K562 (cell line): ENCODE measurements around the gene APIP. TPM values are rescaled to one million over a fixed set of nuclear protein-coding genes. Genes with fewer than 3 reads are reported as not detected.
A peak's percentile ranks its signal among the peaks of the same experiment; 100 is the strongest.

Experiments used
- ATAC-seq: fragments of 200-7000 bp; cut with Tn5 transposase; 3 replicates; pipeline ENCODE4 v1.9.1; 2020; ENCODE audit warnings: moderate library complexity
- BruUV-seq: library from RNA; stranded (reverse); fragments of 400-500 nt; replicated peaks from 2 replicates; lab custom pipeline; 2021; lab: Mats Ljungman, UMichigan
- CTCF ChIA-PET: fragments of 300-600 bp; formaldehyde crosslinking; extraction: SDS; loops from one replicate; lab custom pipeline; 2021; ENCODE audit warnings: low intra/inter-chr PET ratio; lab: Yijun Ruan, JAX
- POLR2A ChIA-PET: fragments of 300-600, 350-650 bp; sonication (Branson Sonifier 250); formaldehyde crosslinking; extraction: SDS; loops from one replicate; lab custom pipeline; 2021; ENCODE audit warnings: antibody characterized with exemption, inconsistent platforms; lab: Yijun Ruan, JAX
- DNase-seq, 4 experiments: peaks; one replicate each; pipeline versions ENCODE4 v3.0.0 to v3.0.0-alpha.2; 2011 to 2018; ENCODE audit warnings: low spot score in 3 of 4, mixed read lengths in 3 of 4; ENCODE audit errors: extremely low read depth in 1 of 4
- FAIRE-seq: peaks from 2 replicates; lab custom pipeline; 2011; peaks lifted over from hg19 to GRCh38; lab: Jason Lieb, UNC
- H2AFZ ChIP-seq: 2 replicates; pipeline ENCODE4 v1.6.0; 2011; ENCODE audit warnings: low read depth, low read length, control low read depth, inconsistent platforms
- H3K27ac ChIP-seq: fragments of 200-600 bp; 3 replicates; pipeline ENCODE4 v1.8.0; 2011; ENCODE audit warnings: low read depth, mild to moderate bottlenecking, control low read depth, inconsistent platforms, low read length, moderate library complexity, mixed read lengths; ENCODE audit errors: extremely low read depth
- H3K27me3 ChIP-seq, 2 experiments: fragments of 300-600 bp in 1 of 2; 2 replicates in 1 of 2; 3 replicates in 1 of 2; pipeline versions ENCODE4 v1.6.0 to v1.8.0; 2011; ENCODE audit warnings: inconsistent platforms in 2 of 2, low read length in 2 of 2, mild to moderate bottlenecking in 1 of 2, mixed read lengths in 1 of 2, moderate library complexity in 1 of 2; ENCODE audit not compliant: control insufficient read depth in 2 of 2, insufficient read depth in 2 of 2
- H3K36me3 ChIP-seq: fragments of 300-600 bp; 3 replicates; pipeline ENCODE4 v1.8.0; 2011; ENCODE audit warnings: mild to moderate bottlenecking, low read length, inconsistent platforms; ENCODE audit not compliant: control insufficient read depth, insufficient read depth
- H3K4me1 ChIP-seq, 2 experiments: fragments of 200-600 bp in 1 of 2; replicated peaks in 1 of 2; 2 replicates in 1 of 2; 3 replicates in 1 of 2; pipeline versions ENCODE4 v1.5.1 to v1.8.0; 2011; ENCODE audit warnings: inconsistent platforms in 2 of 2, low read length in 2 of 2, mild to moderate bottlenecking in 1 of 2, mixed read lengths in 1 of 2, moderate library complexity in 1 of 2; ENCODE audit not compliant: control insufficient read depth in 2 of 2, insufficient read depth in 2 of 2
- H3K4me2 ChIP-seq: 2 replicates; pipeline ENCODE4 v1.6.1; 2011; ENCODE audit warnings: low read length, control low read depth, inconsistent platforms, mixed read lengths; ENCODE audit not compliant: insufficient read depth
- H3K4me3 ChIP-seq: fragments of 200-600 bp; sonication (generic), shearing (Covaris generic); 2 replicates; pipeline ENCODE4 v1.5.1; 2016; ENCODE audit warnings: control low read depth, inconsistent platforms
- H3K79me2 ChIP-seq: fragments of 200-600 bp; 3 replicates; pipeline ENCODE4 v1.8.0; 2011; ENCODE audit warnings: low read length, inconsistent platforms; ENCODE audit not compliant: control insufficient read depth, insufficient read depth
- H3K9ac ChIP-seq, 2 experiments: 2 replicates each; pipeline versions ENCODE4 v1.6.0 to v1.6.1; 2011; ENCODE audit warnings: low read depth in 2 of 2, low read length in 2 of 2, control low read depth in 1 of 2, inconsistent platforms in 1 of 2, mild to moderate bottlenecking in 1 of 2, mixed read lengths in 1 of 2; ENCODE audit not compliant: insufficient read depth in 1 of 2
- H3K9me1 ChIP-seq: one replicate; pipeline ENCODE4 v1.6.0; 2011; ENCODE audit warnings: inconsistent platforms, mild to moderate bottlenecking, low read length, moderate library complexity; ENCODE audit not compliant: control insufficient read depth, insufficient read depth
- H3K9me3 ChIP-seq: replicated peaks from 2 replicates; pipeline ENCODE4 v1.5.1; 2011; ENCODE audit warnings: low read depth, low read length, inconsistent platforms; ENCODE audit not compliant: control insufficient read depth, insufficient read depth
- H4K20me1 ChIP-seq: replicated peaks from 2 replicates; pipeline ENCODE4 v1.6.1; 2011; ENCODE audit warnings: low read length, inconsistent platforms, mixed read lengths; ENCODE audit not compliant: control insufficient read depth, insufficient read depth
- XRCC4 ChIP-seq: IDR thresholded peaks from one replicate; pipeline ENCODE4 v1.6.1; 2011; ENCODE audit not compliant: insufficient read depth, insufficient read length; ENCODE audit errors: extremely low read depth
- ZNF217 ChIP-seq: sonication (generic); formaldehyde crosslinking; IDR thresholded peaks from 2 replicates; pipeline ENCODE4 v1.8.0; 2022; ENCODE audit warnings: mild to moderate bottlenecking, missing genetic modification reagents
- WGBS: fragments of 100-300 bp; shearing (Covaris generic); methylation state at CpG from one replicate; pipeline ENCODE4 v1.1.6; 2016; ENCODE audit warnings: low coverage, mixed read lengths; ENCODE audit not compliant: insufficient coverage; ENCODE audit errors: missing lambda C conversion rate; 5-methylcytosine and 5-hydroxymethylcytosine counted together
- in situ Hi-C: fragments of 300-500 bp; cut with MboI; formaldehyde crosslinking; loops from 4 replicates; pipeline ENCODE4 v1.15.0; 2018; ENCODE audit warnings: inconsistent platforms, mixed read lengths
- intact Hi-C: fragments of 100-400 bp; cut with micrococcal nuclease; formaldehyde crosslinking; loops from 2 replicates; pipeline ENCODE4 v1.14.2; 2022
- polyA plus RNA-seq, 8 experiments: library from polyadenylated mRNA; depleted of rRNA in 4 of 8; stranded (reverse) in 5 of 8; unstranded in 3 of 8; fragments of >200 nt; fragmentation: Nextera tagmentation in 2 of 8; fragmentation: Illumina TruSeq in 1 of 8; extraction: Ambion mirVana in 2 of 8; extraction: Trizol in 1 of 8; gene quantifications; 2 replicates each; pipeline versions ENCODE4 v1.2.1 to v1.2.3, GENCODE V29; 2011 to 2014; ENCODE audit warnings: inconsistent platforms in 1 of 8, missing spikeins in 1 of 8
- total RNA-seq, 7 experiments: library from RNA; depleted of rRNA in 6 of 7; stranded (reverse); fragments of >200 nt in 6 of 7; fragmentation: Illumina TruSeq in 2 of 7; extraction: Trizol in 2 of 7; gene quantifications; 2 replicates each; pipeline versions ENCODE4 v1.2.1 to v1.2.3, GENCODE V29; 2011 to 2021; ENCODE audit warnings: low replicate concordance in 1 of 7
- TF ChIP-seq, protein P1 (sequence below), 2 experiments: IDR thresholded peaks; 2 replicates each; pipeline ENCODE4 v1.6.1; 2011; ENCODE audit warnings: borderline replicate concordance in 1 of 2, control low read depth in 1 of 2, low read depth in 1 of 2, low read length in 1 of 2, mild to moderate bottlenecking in 1 of 2, mixed read lengths in 1 of 2, moderate library complexity in 1 of 2; ENCODE audit not compliant: insufficient read depth in 1 of 2, insufficient read length in 1 of 2, poor library complexity in 1 of 2, severe bottlenecking in 1 of 2; ENCODE audit errors: extremely low read depth in 1 of 2
- TF ChIP-seq, protein P2 (sequence below): fragments of 450-650 bp; IDR thresholded peaks from 2 replicates; pipeline ENCODE4 v1.6.1; 2016; ENCODE audit warnings: mild to moderate bottlenecking, moderate library complexity

The APIP gene
- total and polyA plus RNA-seq, 9 of the 15 experiments (the other 6 are each of a cell fraction or from before 2014, with no cell fraction given), result 63.7 to 110 (median 82.8) TPM

DNA sequence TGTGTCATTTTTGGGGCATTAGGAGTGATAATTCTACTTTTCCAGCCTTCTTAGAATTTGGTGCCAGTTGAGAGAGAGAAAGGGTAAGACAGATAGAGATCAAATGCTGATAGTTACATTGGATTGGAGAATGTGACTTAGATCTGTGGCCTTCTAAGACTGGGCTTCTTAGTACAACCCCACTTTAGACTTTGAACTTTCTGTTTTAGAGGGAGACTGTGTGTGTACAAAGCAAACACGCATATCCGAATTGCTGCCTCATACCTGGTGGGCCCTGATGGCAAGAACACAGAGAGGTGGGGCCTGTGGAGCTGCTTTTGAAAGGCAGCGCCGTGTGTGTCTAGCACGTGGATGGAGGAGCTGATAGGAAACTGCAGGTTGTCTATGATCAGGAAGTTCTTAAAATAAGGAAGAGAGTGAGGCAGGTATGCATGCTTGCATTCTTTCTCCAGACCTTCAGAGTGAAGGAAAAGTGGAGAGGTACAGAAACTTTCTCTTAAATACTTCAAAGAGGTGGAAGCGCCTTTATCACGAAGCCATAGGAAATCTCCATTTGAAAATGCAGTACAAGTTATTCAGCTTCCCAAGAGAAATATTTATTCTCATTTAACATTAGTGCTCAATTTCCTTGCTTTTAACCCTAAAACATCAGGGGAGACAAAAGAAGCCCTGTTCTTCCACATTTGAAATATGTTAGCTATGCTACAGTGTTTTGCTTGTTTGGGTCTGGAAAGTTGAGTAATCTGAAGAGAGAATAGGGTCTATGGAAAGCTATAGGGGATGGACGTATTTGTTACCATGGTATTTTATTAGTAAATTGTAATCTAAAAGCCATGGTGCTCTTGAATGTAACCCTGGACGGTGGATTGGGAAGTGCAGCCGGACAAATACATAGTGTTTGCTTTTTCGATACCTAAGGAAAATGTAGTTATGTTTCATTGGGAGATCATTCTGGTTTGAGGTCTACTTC lies 13.9 kb upstream of the APIP start:
- 66% methylated on average over 11 of the region's 11 CpGs for WGBS
- H3K27me3 ChIP-seq, result no peaks in the 10 kb centered on the region
- ATAC-seq (peak; percentile 69), FAIRE-seq (no peak)
- H3K9ac ChIP-seq, result peak overlapping the region in 1 of 2 experiments; percentile 59; a peak in 1 of 4 replicates
- ChIA-PET POLR2A (interaction anchor here (3.0 kb wide), 1 partner anchor 12 kb away, joined by 11 read pairs; no protein-coding TSS in a partner anchor), CTCF (no interaction called here)
- H3K9me1 ChIP-seq, result no peaks in the 10 kb centered on the region
- H3K9me3 ChIP-seq, result no peaks in the 10 kb centered on the region
- 0 out of 2 replicates have a peak, but pooled peaks cover 5% of the 10 kb centered on the region for H4K20me1 ChIP-seq
- H3K79me2 ChIP-seq, result peaks cover 55% of the 10 kb centered on the region
- H3K4me2 ChIP-seq, result no peak overlapping the region; the same call in 1 of the 2 replicates
- intact Hi-C loops, result loop anchor here (5.0 kb wide), 3 partner anchors 67 to 557 kb away; no protein-coding TSS in a partner anchor
- H3K4me3 ChIP-seq, result no peak overlapping the region
- H3K36me3 ChIP-seq, result peaks cover 19% of the 10 kb centered on the region; the same call in 2 of the 3 replicates
- H3K4me1 ChIP-seq, result peaks cover 0 to 4% of the 10 kb centered on the region in 2 experiments; a peak in 3 of 5 replicates
- TF ChIP-seq, protein P1, sequence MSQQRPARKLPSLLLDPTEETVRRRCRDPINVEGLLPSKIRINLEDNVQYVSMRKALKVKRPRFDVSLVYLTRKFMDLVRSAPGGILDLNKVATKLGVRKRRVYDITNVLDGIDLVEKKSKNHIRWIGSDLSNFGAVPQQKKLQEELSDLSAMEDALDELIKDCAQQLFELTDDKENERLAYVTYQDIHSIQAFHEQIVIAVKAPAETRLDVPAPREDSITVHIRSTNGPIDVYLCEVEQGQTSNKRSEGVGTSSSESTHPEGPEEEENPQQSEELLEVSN (IDR thresholded peaks at IDR 0.05; ENCODE audit: borderline replicate concordance in 1 of 2, extremely low read depth in 1 of 2, insufficient read depth in 1 of 2, insufficient read length in 1 of 2, low read depth in 1 of 2, low read length in 1 of 2, poor library complexity in 1 of 2, severe bottlenecking in 1 of 2), result peak in 1 of 2 experiments; percentile 51
- TF ChIP-seq ZNF217 (CRISPR knock-in tag) (no peak), XRCC4 (no peak)
- TF ChIP-seq, protein P2, sequence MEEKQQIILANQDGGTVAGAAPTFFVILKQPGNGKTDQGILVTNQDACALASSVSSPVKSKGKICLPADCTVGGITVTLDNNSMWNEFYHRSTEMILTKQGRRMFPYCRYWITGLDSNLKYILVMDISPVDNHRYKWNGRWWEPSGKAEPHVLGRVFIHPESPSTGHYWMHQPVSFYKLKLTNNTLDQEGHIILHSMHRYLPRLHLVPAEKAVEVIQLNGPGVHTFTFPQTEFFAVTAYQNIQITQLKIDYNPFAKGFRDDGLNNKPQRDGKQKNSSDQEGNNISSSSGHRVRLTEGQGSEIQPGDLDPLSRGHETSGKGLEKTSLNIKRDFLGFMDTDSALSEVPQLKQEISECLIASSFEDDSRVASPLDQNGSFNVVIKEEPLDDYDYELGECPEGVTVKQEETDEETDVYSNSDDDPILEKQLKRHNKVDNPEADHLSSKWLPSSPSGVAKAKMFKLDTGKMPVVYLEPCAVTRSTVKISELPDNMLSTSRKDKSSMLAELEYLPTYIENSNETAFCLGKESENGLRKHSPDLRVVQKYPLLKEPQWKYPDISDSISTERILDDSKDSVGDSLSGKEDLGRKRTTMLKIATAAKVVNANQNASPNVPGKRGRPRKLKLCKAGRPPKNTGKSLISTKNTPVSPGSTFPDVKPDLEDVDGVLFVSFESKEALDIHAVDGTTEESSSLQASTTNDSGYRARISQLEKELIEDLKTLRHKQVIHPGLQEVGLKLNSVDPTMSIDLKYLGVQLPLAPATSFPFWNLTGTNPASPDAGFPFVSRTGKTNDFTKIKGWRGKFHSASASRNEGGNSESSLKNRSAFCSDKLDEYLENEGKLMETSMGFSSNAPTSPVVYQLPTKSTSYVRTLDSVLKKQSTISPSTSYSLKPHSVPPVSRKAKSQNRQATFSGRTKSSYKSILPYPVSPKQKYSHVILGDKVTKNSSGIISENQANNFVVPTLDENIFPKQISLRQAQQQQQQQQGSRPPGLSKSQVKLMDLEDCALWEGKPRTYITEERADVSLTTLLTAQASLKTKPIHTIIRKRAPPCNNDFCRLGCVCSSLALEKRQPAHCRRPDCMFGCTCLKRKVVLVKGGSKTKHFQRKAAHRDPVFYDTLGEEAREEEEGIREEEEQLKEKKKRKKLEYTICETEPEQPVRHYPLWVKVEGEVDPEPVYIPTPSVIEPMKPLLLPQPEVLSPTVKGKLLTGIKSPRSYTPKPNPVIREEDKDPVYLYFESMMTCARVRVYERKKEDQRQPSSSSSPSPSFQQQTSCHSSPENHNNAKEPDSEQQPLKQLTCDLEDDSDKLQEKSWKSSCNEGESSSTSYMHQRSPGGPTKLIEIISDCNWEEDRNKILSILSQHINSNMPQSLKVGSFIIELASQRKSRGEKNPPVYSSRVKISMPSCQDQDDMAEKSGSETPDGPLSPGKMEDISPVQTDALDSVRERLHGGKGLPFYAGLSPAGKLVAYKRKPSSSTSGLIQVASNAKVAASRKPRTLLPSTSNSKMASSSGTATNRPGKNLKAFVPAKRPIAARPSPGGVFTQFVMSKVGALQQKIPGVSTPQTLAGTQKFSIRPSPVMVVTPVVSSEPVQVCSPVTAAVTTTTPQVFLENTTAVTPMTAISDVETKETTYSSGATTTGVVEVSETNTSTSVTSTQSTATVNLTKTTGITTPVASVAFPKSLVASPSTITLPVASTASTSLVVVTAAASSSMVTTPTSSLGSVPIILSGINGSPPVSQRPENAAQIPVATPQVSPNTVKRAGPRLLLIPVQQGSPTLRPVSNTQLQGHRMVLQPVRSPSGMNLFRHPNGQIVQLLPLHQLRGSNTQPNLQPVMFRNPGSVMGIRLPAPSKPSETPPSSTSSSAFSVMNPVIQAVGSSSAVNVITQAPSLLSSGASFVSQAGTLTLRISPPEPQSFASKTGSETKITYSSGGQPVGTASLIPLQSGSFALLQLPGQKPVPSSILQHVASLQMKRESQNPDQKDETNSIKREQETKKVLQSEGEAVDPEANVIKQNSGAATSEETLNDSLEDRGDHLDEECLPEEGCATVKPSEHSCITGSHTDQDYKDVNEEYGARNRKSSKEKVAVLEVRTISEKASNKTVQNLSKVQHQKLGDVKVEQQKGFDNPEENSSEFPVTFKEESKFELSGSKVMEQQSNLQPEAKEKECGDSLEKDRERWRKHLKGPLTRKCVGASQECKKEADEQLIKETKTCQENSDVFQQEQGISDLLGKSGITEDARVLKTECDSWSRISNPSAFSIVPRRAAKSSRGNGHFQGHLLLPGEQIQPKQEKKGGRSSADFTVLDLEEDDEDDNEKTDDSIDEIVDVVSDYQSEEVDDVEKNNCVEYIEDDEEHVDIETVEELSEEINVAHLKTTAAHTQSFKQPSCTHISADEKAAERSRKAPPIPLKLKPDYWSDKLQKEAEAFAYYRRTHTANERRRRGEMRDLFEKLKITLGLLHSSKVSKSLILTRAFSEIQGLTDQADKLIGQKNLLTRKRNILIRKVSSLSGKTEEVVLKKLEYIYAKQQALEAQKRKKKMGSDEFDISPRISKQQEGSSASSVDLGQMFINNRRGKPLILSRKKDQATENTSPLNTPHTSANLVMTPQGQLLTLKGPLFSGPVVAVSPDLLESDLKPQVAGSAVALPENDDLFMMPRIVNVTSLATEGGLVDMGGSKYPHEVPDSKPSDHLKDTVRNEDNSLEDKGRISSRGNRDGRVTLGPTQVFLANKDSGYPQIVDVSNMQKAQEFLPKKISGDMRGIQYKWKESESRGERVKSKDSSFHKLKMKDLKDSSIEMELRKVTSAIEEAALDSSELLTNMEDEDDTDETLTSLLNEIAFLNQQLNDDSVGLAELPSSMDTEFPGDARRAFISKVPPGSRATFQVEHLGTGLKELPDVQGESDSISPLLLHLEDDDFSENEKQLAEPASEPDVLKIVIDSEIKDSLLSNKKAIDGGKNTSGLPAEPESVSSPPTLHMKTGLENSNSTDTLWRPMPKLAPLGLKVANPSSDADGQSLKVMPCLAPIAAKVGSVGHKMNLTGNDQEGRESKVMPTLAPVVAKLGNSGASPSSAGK, result peak; percentile 41; the same call in 1 of the 2 replicates
- TF ChIP-seq, all 486 proteins: peak for 2
- DNase-seq, result peak in 1 of 4 experiments; percentile 29
- Histone ChIP-seq H3K27ac (no peak overlapping the region), H2AFZ (no peak overlapping the region)
- BruUV-seq, result no TSS peak
- in situ Hi-C loops, result loop anchor here (5.0 to 25.0 kb wide), 2 partner anchors 307 to 462 kb away; no protein-coding TSS in a partner anchor
